CD4-positive, alpha-beta T cell treated with Interleukin-21 for 1 hour (primary cell): Measurements from ENCODE around the gene FRYL.
A peak's percentile ranks its signal among the peaks of the same experiment; 100 is the strongest.
"Not testable (repeated sequence)": the region's sequence is repeated elsewhere in the genome, so short reads cannot be mapped to it uniquely, and the experiment has no call there.

ENCODE experiments used
- DNase-seq: peaks from one replicate; pipeline ENCODE4 v3.0.0-alpha.2; 2020

Gene FRYL

GRCh38 chr4:48781968-48782367 is 1.9 kb upstream of the FRYL start:
- no peak for DNase-seq

GRCh38 chr4:48780865-48781214 is 761 bp upstream of the FRYL start:
- DNase-seq, result peak; percentile 57

DNA sequence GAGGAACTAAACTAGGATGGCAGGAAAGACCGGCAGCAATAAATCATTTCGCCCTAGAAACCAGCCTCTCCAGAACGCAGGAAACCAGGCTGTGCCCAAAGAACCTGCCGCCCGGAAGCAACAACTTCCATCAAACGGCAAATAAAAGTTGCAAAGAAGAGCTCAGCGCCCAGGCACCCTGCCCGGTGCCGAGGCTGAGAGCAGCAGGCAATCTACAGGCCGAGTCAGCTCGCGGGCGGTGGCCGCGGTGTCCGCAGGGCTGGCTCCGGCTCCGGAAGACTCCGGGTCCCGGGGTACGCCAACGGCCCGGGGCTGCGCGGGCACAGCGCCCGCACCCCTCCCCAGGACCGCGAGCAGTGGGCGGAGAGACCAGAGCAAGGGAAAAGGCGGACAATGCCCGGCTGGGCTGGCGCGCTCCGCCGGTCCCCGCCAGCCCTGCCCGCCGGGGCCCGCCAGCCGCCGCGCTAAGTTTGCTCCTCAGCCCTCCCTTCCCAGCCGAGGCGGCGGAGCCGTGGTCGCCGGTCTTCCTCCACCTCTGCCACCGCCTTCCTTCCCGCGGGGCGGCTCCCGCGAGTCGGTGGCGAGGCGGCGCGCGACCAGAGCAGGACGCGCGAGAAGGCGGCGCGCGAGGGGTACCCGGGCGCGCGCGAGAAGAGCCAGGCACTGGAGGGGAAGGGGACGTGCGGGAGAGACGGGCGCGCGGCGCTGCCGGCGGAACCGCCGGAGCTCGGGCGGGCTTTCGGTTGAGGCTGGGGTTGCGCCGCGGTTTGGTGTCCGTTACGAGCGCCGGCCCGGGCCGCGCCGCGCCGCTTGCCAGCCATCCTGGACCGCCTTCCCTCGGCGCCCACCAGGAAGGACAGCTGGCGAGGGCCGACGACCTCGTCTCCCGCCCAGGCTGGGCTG is 733 bp downstream of the FRYL start:
- DNase-seq, result peak; percentile 76

DNA sequence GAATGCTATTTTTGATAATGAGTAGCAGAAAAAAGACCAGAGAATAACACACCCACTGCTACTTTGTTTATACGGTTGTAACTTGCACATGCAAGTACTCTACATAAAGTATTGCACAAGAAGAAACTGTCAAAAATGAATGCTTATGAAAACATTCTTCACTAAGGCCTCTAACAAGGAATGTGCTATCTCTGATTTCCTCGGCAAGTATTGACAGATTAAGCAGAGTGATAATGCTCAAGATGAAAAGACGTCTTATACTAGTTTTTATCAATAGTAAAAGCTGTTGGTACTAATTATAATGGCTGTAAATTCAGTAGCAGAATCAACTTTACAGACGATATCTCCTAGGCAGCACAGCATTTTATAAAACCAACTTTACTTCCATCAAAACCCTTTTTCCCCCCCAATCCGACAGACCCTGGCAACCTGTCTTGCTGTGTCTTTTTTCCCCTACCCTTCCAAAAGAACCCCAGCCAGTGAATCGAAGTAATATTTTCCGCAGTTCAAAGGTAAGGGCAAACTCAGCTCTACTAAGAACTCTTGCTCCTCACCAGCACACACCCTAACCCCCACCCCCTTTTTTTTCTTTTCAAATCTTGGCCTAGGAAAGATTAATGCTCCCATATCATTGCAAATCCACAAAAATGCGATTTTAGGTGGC is 1.5 kb downstream of the FRYL start:
- no peak for DNase-seq

DNA sequence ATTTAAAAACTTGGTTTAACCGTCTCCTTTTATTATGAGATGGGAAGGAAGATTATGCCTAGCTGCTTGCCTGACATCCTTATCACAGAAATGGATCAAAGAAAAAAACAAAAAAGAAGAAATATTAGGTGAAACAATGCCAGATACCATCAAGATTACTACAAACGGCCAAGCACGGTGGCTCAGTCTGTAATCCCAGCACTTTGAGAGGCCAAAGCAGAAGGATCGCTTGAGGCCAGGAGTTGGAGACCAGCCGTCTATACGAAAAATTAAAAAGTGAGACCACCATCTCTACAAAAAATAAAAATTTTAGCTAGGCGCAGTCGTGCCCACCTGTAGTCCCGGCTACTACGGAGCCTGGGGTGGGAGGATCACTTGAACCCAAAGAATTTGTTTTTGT is 2.3 kb downstream of the FRYL start:
- no peak for DNase-seq

- no peak for DNase-seq
Observed at GRCh38 chr4:48774760-48775710, 5.0 kb downstream of the FRYL start.

GRCh38 chr4:48772556-48772955 is 7.5 kb downstream of the FRYL start:
- no peak for DNase-seq

GRCh38 chr4:48767055-48767929 is 12.8 kb downstream of the FRYL start:
- DNase-seq, result no peak

GRCh38 chr4:48766131-48766792 is 13.8 kb downstream of the FRYL start:
- DNase-seq, result no peak

DNA sequence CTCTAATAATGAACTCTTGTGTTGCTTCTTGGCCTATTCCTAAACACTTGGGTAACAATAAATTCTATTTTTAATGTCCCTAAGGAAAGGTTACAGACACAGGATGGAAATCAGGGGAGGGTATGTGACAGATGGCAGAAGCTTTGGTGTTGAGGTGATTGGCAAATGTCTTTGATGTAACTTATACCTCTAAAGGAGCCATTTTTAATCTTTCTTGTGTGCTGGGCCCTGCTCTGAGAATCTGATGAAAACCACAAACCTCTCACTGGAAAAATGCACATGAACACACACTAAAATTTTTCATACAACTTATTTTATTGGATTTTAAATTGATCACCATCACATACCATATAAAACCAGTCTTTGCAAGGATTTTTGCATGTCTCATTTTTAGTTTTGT is 17.7 kb downstream of the FRYL start:
- DNase-seq, result no peak

DNA sequence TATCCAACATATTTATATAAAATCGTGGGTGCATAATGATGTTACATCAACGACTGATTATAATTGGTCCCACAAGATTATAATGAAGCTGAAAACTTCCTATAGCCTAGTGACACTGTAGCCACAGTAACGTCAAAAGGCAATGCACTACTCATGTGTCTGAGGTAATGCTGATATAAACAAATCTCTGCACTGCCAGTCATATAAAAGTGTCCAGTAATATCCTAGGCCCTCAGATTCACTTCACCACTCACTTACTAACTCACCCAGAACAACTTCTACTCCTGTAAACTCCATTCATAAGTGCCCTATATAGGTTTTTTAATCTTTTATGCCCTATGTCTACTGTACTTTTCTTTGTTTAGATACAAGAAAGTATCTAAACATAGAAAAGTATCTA is 18.8 kb downstream of the FRYL start:
- no peak for DNase-seq

GRCh38 chr4:48758703-48759102 is 21.4 kb downstream of the FRYL start:
- DNase-seq, result not testable (repeated sequence)

DNA sequence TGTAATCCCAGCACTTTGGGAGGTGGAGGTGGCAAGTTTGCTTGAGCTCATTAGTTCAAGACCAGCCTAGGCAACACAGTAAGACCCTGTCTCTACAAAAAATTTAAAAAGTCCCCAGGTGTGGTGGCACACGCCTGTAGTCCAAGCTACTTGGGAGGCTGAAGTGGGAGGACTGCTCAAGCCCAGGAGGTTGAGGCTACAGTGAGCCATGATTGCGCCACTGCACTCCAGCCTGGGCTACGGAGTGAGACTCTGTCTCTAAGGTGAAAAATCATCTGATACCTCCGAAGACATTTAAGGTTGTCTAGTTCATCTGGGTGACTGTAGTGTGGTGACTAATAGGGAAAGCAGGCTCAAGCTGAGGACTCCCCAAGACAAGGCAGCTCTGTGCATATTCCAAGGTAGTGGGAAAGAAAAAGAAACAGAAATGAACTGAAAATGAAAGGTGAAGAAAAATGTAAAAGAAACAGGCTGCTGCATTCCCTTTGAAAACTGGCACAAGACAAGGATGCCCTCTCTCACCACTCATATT is 23.3 kb downstream of the FRYL start:
- no peak for DNase-seq

GRCh38 chr4:48755281-48755680 is 24.8 kb downstream of the FRYL start:
- no peak for DNase-seq

DNA sequence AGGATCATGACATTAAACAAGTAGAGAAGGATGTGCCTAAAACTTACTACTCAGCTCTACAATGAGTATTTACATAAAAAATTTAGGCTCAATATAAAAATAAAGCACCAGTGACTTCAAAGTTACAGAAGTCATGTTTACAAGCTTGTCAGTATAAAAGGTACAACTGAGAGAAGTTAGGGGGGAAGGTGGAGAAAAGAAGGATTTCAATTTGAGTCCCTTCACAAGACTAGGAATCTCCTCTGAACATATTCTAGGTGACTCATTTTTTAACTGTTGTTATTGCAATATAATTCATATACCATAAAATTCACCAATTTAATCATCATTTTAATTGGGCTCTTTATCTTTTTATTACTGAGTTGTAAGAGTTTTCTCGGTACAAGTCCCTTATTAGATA is 26.9 kb downstream of the FRYL start:
- no peak for DNase-seq

GRCh38 chr4:48752726-48753125 is 27.4 kb downstream of the FRYL start:
- DNase-seq, result no peak

DNA sequence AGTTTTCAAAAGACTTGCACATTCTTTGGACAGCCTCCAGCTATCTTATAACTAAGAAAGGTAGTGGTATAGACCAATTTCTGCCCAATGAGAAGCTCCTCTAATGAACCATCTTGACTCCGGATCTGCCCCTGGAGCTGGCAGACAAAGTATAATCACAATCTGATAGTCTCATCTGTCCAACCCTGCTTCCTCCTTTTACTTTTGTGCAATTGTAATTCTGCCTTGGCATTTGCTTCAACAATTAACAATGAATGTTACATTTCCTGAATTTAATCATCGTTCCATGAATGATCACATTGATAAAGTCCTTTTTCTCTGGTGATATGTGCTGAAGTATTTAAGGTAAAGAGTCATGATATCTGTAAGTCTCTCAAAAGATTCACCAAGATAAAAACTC is 27.8 kb downstream of the FRYL start:
- no peak for DNase-seq

DNA sequence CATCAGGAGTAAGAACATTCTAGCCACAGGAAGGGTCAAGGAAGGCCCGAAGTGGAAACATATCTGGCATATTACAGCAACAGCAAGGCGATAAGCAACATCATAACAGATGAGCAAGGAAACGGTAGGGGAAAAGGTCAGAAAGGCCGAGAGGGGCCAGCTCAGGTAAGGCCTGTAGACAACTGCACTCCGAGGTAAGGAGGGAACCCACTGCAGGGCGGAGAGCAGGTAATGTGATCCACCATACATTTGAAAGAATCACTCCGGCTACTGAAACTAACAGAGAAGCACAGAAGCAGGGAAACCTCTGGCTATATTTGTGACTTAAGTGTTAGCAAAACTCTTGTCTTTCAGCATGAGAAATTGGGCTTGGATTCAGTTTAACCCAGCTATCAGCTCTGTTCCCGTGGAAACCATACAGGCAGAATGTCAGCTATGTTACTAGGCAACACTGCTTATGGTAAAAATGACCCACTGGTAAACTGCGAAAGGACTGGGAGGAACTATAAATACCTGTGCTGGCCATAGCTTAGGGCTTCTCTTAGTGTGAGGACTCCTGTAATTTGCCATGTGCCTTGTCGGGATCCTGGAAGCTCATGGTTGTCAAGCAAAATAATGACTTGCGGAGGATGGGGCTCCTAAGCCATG is 31.0 kb downstream of the FRYL start:
- no peak for DNase-seq

GRCh38 chr4:48746608-48747362 is 33.3 kb downstream of the FRYL start:
- DNase-seq, result peak; percentile 7

GRCh38 chr4:48745223-48745622 is 34.9 kb downstream of the FRYL start:
- not testable (repeated sequence) for DNase-seq
